NCI-H345 treated with DMSO at 0.1 percent for 48 hours (cell line): ENCODE data around the gene NDUFAF8.
A peak's percentile ranks its signal among the peaks of the same experiment; 100 is the strongest.
"Not testable (repeated sequence)": the region's sequence is repeated elsewhere in the genome, so short reads cannot be mapped to it uniquely, and the experiment has no call there.

Experiments used
- DNase-seq: peaks from one replicate; lab custom pipeline; 2025; ENCODE audit not compliant: unreplicated experiment; lab: John Stamatoyannopoulos, UW

NDUFAF8 gene

GRCh38 chr17:81222906-81223761 is 16.0 kb upstream of the NDUFAF8 start, which contains the start of gene CEP131:
TSS of gene CEP131 (minus strand) at chr17:81222965. CDS start at chr17:81220056, 2,909 bp downstream.
- peak; percentile 99 for DNase-seq

- peak; percentile 51 for DNase-seq
Observed at GRCh38 chr17:81223762-81224130, 15.4 kb upstream of the NDUFAF8 start.

- not testable (repeated sequence) for DNase-seq
Observed at GRCh38 chr17:81227630-81228029, 11.5 kb upstream of the NDUFAF8 start.

GRCh38 chr17:81228420-81228819 is 10.7 kb upstream of the NDUFAF8 start:
- no peak for DNase-seq

DNA sequence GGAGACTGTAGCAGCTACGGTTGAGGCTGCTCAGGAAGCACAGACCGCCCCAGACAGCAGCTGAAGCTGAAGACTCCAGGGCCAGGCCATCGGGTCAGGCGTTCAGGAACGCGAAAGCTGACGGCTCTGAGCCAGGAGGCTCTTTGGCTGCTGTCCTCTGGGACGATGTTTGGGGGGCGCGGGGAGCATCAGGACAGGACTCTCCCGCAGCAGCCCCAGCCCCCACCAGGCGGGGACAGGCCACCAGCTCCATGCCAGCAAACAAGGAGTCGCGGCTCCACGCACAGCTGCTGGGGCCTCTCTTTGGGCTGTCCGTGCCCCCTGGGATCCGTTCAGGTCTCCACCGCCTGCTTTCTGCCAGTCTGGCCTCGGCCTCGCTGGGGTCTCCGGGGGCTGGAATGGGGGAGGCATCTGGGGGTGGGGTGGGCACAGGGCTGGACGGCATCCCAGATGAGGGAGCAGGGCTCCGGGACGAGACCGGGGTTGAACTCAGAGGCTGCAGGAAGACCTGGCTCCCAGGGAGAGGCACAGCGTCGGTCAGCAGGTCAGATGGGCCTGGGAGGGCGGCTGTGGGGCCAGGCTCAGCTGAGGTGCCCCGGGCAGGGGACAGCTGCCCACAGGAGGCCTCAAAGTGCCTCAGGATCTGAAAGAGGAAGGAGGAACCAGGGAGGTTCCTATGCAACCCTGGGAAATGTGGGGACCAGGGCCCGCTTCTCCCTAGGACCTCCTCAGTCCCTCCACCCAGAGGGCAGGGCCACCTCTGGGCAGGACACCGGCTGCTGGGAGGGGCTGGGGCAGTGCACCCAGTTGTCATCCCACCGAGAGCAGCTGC is 10.1 kb upstream of the NDUFAF8 start:
- no peak for DNase-seq

DNA sequence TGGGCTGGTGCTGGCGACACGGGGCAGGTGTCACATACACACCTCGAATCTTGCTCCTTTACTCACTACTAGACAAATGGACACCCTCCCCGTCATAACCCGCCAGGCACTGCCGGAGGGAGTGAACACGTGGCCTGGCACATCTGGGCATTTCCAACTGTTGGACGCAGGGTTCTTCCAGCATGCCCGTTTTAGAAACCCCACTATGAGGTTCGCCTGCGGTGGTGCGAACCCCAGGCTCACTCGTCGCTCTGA is 9.5 kb upstream of the NDUFAF8 start:
- no peak for DNase-seq

- no peak for DNase-seq
Observed at GRCh38 chr17:81230043-81230820, 8.9 kb upstream of the NDUFAF8 start.

- DNase-seq: no peak
Observed at GRCh38 chr17:81231121-81231645, 7.9 kb upstream of the NDUFAF8 start.

DNA sequence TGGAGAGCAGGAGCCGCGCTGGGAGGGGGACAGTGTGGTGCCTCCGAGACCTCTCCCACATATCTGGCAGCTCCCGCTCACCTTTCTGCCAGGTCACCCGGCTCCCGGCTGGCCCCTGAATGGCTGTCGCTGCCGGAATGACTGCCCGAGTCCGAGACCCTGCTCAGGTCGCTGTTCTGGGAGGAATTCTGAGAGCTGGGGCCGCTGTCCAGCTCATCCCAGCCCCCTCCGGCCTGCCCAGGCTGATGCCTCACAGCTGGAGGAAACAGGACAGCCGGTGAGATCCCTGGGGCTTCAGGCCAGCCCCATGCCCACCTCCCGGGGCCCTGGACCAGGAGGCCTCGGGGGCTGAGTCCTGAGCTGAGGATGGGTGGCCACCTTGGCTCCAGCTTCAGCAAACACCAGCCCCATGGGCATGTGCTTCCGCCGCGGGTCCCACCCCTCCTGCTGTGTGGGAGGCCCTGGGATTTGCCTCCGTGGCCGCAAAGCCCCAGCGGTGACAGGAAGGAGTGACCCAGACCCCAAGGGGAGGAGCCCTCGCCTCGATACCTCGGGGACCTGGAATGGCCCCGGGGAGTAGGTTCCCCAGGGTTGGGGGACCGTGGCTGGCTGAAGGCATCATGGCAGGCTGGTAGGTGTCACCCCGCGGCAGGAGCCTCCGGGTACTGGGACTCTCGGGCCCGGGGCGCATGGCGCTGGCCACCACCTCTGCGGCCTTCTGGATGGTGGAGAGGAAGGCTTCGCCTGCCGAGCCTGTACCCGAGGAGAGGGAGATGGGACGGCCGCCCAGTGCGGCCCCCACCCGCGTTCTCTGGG is 7.1 kb upstream of the NDUFAF8 start:
- DNase-seq: no peak

- DNase-seq: no peak
Observed at GRCh38 chr17:81232616-81233241, 6.4 kb upstream of the NDUFAF8 start.

DNA sequence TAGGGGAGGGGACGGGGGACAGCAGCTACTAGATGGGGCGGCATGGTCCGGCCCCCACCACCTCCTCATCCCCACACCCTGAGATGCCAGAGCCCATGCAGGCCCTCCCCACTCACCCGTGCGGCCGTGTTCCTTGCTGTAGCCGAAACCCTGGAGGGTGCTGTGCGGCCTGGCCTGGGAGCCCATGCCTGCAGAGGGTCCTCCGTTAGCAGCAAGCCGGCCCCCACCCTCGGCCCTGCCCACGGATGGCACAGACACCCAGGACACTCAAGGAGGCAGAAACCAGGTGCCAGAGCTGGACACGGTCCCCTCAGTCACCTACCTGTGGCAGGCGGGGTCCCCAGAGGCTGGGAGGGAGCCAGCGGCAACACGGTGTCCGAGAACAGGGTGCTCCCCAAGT is 5.8 kb upstream of the NDUFAF8 start:
- DNase-seq: no peak

GRCh38 chr17:81233811-81234505 is 5.2 kb upstream of the NDUFAF8 start:
- no peak for DNase-seq

DNA sequence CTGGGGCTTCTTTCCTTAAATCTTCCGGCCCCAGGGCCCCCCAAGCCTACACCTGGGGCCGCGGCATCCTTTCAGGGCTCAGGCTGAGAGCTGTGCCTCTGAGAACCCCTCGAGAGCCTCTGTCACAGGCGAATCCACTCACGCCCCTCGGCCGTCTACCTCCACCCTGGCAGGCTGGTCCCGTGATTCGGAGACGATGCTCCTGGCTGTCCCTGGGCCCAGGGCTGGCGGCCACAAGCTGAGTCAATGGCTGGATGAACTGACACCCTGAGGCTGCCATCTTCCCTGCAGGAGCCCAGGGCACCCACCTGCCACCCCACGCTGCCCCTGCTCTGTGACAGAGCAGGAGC is 4.6 kb upstream of the NDUFAF8 start:
- DNase-seq: no peak

DNA sequence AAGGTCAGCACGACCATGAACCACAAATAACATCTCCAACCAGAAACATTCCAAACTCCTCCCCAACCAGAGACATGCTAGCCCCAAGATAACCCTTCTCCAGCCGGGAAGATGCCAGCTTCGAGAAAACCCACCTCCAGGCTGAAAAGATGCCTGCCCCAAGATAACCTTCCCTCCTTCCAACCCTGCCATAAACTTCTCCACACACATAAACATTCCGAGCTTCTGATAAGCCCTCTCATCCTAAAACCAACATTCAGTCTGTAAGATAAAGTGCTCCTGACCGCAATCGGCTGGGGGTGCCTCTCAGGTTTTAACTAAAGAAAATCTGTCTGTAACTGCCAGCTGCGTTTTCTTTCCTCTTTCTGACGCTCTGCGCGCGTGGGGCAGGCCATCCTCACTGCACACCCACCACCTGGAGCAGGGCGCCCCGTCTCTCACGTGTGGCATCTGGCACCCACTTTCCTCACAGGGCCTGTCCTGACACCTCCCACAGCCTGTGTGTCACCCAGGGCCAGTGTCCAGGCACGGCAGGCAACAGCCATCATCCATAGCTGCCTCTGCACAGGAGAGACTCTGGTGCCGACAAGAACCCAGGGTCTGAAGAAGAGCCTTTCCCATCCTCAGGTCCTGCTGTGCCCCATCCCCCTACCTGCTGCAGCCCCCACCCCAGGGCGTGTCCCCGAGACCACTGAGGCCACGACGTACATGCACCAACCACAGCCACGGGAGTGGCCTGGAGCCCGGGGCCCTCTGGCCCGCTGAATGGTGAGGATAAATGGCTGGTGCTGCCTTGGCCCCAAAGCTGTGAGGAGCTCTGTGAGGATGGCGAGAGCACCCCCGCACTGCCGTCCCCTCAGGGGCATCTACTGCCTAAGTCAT is 3.9 kb upstream of the NDUFAF8 start:
- no peak for DNase-seq

DNA sequence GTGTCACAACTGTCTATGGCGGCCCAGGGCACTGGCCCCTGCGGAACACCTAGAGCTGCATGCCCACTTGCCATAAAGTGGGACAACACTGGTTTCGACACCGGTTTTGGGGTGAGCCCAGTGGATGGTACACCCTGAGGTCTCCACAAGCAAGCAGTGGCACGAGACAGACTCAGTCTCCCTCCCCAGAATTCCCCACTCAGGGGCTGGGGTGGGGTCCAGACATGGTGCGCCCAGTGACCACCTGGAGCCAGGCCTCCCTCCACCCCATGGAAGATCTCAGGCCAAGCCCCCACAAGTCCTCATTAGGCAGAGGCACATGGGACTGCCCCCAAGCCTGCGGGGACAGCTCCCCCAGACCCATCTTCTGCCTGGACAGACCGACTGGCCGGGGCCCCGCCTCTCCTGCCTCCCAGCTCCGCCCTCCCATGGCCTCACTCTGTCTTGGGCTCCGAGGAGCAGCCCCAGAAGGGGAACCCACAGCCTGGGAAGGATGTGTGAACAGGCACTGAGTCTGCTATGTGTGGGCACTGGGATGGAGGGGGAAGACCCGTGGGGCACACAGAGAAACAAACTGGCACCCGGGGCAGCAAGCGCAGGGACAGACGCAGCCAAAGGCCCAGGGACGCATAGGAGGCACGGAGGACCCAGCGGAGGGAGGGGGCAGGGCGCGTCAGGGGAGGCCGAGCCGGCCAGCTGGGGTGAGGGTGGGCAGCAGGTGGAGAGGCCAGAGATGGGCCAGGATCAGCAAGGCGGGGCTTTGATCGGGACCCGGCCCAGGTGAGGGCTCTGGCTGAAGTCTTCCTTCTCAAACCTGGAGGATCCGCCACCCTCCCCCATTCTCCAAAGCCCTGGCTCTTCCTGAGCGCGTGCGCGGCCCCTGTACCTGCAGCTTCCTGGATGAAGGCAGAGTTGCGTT is 3.0 kb upstream of the NDUFAF8 start:
- no peak for DNase-seq

- no peak for DNase-seq
Observed at GRCh38 chr17:81236784-81237183, 2.3 kb upstream of the NDUFAF8 start.
